Kidney glomerular epithelial cell (primary cell): ENCODE measurements around the gene ABCF3.
A peak's percentile ranks its signal among the peaks of the same experiment; 100 is the strongest.

ENCODE experiments used
- DNase-seq: peaks from one replicate; lab custom pipeline; 2025; lab: John Stamatoyannopoulos, UW

ABCF3 gene

GRCh38 chr3:184168363-184169120 lies 17.5 kb upstream of the ABCF3 start:
- peak; percentile 88 for DNase-seq

GRCh38 chr3:184169896-184170875 lies 15.8 kb upstream of the ABCF3 start:
- DNase-seq: no peak

- DNase-seq: peak; percentile 82
These were observed 14.4 kb upstream of the ABCF3 start for GRCh38 chr3:184171562-184171961.

- DNase-seq: no peak
These were observed 13.2 kb upstream of the ABCF3 start for GRCh38 chr3:184172681-184173373.

GRCh38 chr3:184173374-184173722 lies 12.7 kb upstream of the ABCF3 start:
- DNase-seq: no peak

GRCh38 chr3:184174284-184174645 lies 11.7 kb upstream of the ABCF3 start:
- DNase-seq: no peak

- DNase-seq: peak; percentile 90
These were observed 11.1 kb upstream of the ABCF3 start, which contains the start of gene AP2M1 for GRCh38 chr3:184174646-184175492. AP2M1 (plus strand) TSS chr3:184174855; CDS start chr3:184176994, 2,139 bp downstream.

GRCh38 chr3:184175506-184175905 lies 10.5 kb upstream of the ABCF3 start:
- no peak for DNase-seq

- no peak for DNase-seq
These were observed 10.0 kb upstream of the ABCF3 start for GRCh38 chr3:184175981-184176376.

- peak; percentile 95 for DNase-seq
These were observed 9.3 kb upstream of the ABCF3 start for GRCh38 chr3:184176377-184177330.

- peak; percentile 14 for DNase-seq
These were observed 8.7 kb upstream of the ABCF3 start for GRCh38 chr3:184177331-184177731.

GRCh38 chr3:184177767-184178306 lies 8.2 kb upstream of the ABCF3 start:
- no peak for DNase-seq

GRCh38 chr3:184178521-184179138 lies 7.4 kb upstream of the ABCF3 start:
- DNase-seq: no peak

- DNase-seq: no peak
These were observed 5.8 kb upstream of the ABCF3 start for GRCh38 chr3:184180165-184180564.

- no peak for DNase-seq
These were observed 4.4 kb upstream of the ABCF3 start for GRCh38 chr3:184181596-184181995.

GRCh38 chr3:184183679-184184078 lies 2.3 kb upstream of the ABCF3 start:
- no peak for DNase-seq

GRCh38 chr3:184184546-184185230 lies 1.3 kb upstream of the ABCF3 start:
- DNase-seq: no peak

- peak; percentile 94 for DNase-seq
These were observed 377 bp upstream of the ABCF3 start for GRCh38 chr3:184185461-184186183.
